Tibial nerve (tissue), 4 donors: Measurements from ENCODE around the gene GGPS1.
"Not testable (repeated sequence)": the region's sequence is repeated elsewhere in the genome, so short reads cannot be mapped to it uniquely, and the experiment has no call there.

Experiments
- EP300 ChIP-seq, 2 donors: sonication (generic); formaldehyde crosslinking; IDR thresholded peaks; one replicate each; pipeline ENCODE4 v1.6.1; 2017; ENCODE audit warnings: antibody characterized with exemption in 2 of 2, mild to moderate bottlenecking in 1 of 2
- POLR2A ChIP-seq, 2 donors: fragments of 450-650 bp; IDR thresholded peaks; one replicate each; pipeline ENCODE4 v1.6.1; 2017; ENCODE audit warnings: antibody characterized with exemption in 2 of 2, mild to moderate bottlenecking in 2 of 2, moderate library complexity in 2 of 2
- TF ChIP-seq, protein P1 (sequence below), 5 experiments: fragments of 200-600 bp in 3 of 5; fragments of 450-650 bp in 2 of 5; sonication (generic) in 3 of 5; IDR thresholded peaks; one replicate each; pipeline ENCODE4 v1.5.1; 2016 to 2019; ENCODE audit warnings: antibody characterized with exemption in 5 of 5, mild to moderate bottlenecking in 3 of 5, moderate library complexity in 2 of 5

DNA sequence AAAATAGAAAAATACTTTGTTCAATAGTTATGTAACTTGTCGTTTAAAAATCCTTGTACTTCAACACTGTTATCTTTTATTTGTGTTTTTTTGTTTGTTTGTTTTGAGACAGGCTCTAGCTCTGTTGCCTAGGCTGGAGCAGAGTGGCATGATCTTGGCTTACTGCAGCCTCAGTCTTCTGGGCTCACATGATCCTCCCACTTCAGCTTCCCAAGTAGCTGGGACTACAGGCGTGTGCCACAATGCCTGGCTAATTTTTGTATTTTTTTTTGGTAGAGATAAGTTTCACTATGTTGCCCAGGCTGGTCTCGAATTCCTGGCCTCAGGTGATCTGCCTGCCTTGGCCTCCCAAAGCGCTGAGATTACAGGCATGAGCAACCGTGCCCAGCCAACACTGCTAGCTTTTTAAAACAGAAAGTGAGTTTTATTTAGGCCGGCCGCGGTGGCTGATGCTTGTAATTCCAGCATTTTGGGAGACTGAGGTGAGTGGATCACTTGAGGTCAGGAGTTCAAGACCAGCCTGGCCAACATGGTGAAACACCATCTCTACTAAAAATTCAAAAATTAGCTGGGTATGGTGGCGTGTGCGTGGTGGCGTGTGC is 49.9 kb downstream of the GGPS1 start:
- TF ChIP-seq, protein P1, sequence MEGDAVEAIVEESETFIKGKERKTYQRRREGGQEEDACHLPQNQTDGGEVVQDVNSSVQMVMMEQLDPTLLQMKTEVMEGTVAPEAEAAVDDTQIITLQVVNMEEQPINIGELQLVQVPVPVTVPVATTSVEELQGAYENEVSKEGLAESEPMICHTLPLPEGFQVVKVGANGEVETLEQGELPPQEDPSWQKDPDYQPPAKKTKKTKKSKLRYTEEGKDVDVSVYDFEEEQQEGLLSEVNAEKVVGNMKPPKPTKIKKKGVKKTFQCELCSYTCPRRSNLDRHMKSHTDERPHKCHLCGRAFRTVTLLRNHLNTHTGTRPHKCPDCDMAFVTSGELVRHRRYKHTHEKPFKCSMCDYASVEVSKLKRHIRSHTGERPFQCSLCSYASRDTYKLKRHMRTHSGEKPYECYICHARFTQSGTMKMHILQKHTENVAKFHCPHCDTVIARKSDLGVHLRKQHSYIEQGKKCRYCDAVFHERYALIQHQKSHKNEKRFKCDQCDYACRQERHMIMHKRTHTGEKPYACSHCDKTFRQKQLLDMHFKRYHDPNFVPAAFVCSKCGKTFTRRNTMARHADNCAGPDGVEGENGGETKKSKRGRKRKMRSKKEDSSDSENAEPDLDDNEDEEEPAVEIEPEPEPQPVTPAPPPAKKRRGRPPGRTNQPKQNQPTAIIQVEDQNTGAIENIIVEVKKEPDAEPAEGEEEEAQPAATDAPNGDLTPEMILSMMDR (IDR thresholded peaks at IDR 0.05) = not testable (repeated sequence)
- not testable (repeated sequence) for TF ChIP-seq POLR2A, EP300 (IDR thresholded peaks at IDR 0.05)
